ENCODE results near the gene PFN3.

GRCh38 chr5:177396807-177397206 is 3.7 kb downstream of the PFN3 start:
- TF ChIP-seq POLR2A (IDR thresholded peaks at IDR 0.05; ENCODE audit: low read depth, low read length) (no peak), CTCF (conservative IDR thresholded peaks at IDR 0.05; ENCODE audit: low read depth, low read length) (no peak), CEBPB (IDR thresholded peaks at IDR 0.05; ENCODE audit: low read depth, low read length) (no peak)

Measured in IMR-90 (cell line).